Tibial nerve (tissue), 3 donors: ENCODE measurements around the gene FAIM2.

Experiments
- CTCF ChIP-seq, 5 experiments: fragments of 200-600 bp in 3 of 5; fragments of 450-650 bp in 2 of 5; sonication (generic) in 3 of 5; IDR thresholded peaks; one replicate each; pipeline ENCODE4 v1.5.1; 2016 to 2019; ENCODE audit warnings: antibody characterized with exemption in 5 of 5, mild to moderate bottlenecking in 3 of 5, moderate library complexity in 2 of 5
- POLR2A ChIP-seq, 2 donors: fragments of 450-650 bp; IDR thresholded peaks; one replicate each; pipeline ENCODE4 v1.6.1; 2017; ENCODE audit warnings: antibody characterized with exemption in 2 of 2, mild to moderate bottlenecking in 2 of 2, moderate library complexity in 2 of 2

DNA sequence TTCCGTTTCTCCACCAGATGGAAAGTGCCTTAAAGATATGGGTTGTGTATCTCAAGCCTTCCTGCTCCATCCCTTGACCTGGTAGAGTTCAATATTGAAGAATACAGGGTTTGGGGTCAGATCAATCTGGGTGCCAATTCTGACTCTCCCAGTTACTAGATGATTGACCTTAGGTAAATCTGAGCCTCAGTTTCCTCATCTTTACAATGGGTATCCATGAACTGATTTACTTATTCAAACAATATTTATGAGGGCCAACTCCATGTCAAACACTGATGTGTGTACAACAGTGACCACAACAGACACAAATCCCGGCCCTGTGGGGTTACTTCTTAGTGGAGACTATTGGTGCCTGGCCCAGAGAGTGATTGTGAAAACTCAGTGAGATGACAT lies 7.5 kb upstream of the FAIM2 start:
- TF ChIP-seq CTCF (IDR thresholded peaks at IDR 0.05) (no peak), POLR2A (IDR thresholded peaks at IDR 0.05) (no peak)
